T-cell (primary cell): ENCODE results near the gene APOH. TPM values are rescaled to one million over a fixed set of nuclear protein-coding genes. Genes with fewer than 3 reads are reported as not detected.

Source experiments
- ATAC-seq, 4 experiments: fragments of 200-7000 bp in 3 of 4; fragments of 150-1000 bp in 1 of 4; cut with Tn5 transposase; replicated peaks in 1 of 4; 1 replicate in 3 of 4; 2 replicates in 1 of 4; pipeline ENCODE4 v1.10.0; 2021; ENCODE audit warnings: moderate library complexity in 3 of 4, mild to moderate bottlenecking in 2 of 4, moderate number of reproducible peaks in 1 of 4
- CTCF ChIA-PET, 2 donors: fragments of 300-600 bp; sonication (Branson Sonifier 250); formaldehyde crosslinking; loops; one replicate each; lab custom pipeline; 2022; ENCODE audit warnings: antibody characterized with exemption in 2 of 2; lab: Charles Lee
- POLR2A ChIA-PET, 2 donors: fragments of 300-600 bp; sonication (Branson Sonifier 250); formaldehyde crosslinking; loops; one replicate each; lab custom pipeline; 2022; ENCODE audit warnings: antibody characterized with exemption in 2 of 2; lab: Charles Lee
- DNase-seq, 35 experiments: peaks; one replicate each; pipeline versions ENCODE4 v3.0.0 to v3.0.0-alpha.2; 2013 to 2023
- H3K27ac ChIP-seq: one replicate; pipeline ENCODE4 v1.5.1; 2013; ENCODE audit warnings: low read length
- H3K27me3 ChIP-seq, 2 experiments: replicated peaks in 1 of 2; 1 replicate in 1 of 2; 2 replicates in 1 of 2; pipeline versions ENCODE4 v1.6.1 to v1.7.0; 2013; ENCODE audit warnings: low read length in 1 of 2, mixed read lengths in 1 of 2; ENCODE audit not compliant: control insufficient read depth in 2 of 2, insufficient read depth in 2 of 2; ENCODE audit errors: extremely low read depth in 1 of 2
- H3K36me3 ChIP-seq, 2 donors: 1 replicate in 1 of 2; 2 replicates in 1 of 2; pipeline versions ENCODE4 v1.6.1 to v1.7.0; 2013; ENCODE audit warnings: low read length in 1 of 2; ENCODE audit not compliant: control insufficient read depth in 2 of 2, insufficient read depth in 1 of 2; ENCODE audit errors: extremely low read depth in 1 of 2
- H3K4me1 ChIP-seq, 2 experiments: 1 replicate in 1 of 2; 2 replicates in 1 of 2; pipeline versions ENCODE4 v1.6.1 to v1.7.0; 2013; ENCODE audit warnings: low read length in 2 of 2, mixed read lengths in 1 of 2; ENCODE audit not compliant: insufficient read depth in 2 of 2, control insufficient read depth in 1 of 2; ENCODE audit errors: extremely low read depth in 1 of 2
- H3K4me3 ChIP-seq, 2 donors: 1 replicate in 1 of 2; 2 replicates in 1 of 2; pipeline versions ENCODE4 v1.5.1 to v1.7.0; 2013; ENCODE audit warnings: mild to moderate bottlenecking in 2 of 2, low read length in 1 of 2, moderate library complexity in 1 of 2; ENCODE audit not compliant: control insufficient read depth in 1 of 2; ENCODE audit errors: extremely low read depth in 1 of 2
- H3K9me3 ChIP-seq: 2 replicates; pipeline ENCODE4 v1.7.0; 2013
- H3K27ac Mint-ChIP-seq, 2 donors: one replicate each; pipeline ENCODE4 v1.8.0; 2020 to 2021; ENCODE audit warnings: mild to moderate bottlenecking in 2 of 2, mixed read lengths in 2 of 2
- H3K27me3 Mint-ChIP-seq, 2 donors: one replicate each; pipeline ENCODE4 v1.8.0; 2021 to 2022; ENCODE audit warnings: mixed read lengths in 2 of 2
- H3K36me3 Mint-ChIP-seq: one replicate; pipeline ENCODE4 v1.8.0; 2021; ENCODE audit warnings: mixed read lengths
- H3K4me1 Mint-ChIP-seq, 3 donors: one replicate each; pipeline ENCODE4 v1.8.0; 2020 to 2022; ENCODE audit warnings: mixed read lengths in 3 of 3, mild to moderate bottlenecking in 1 of 3
- H3K4me3 Mint-ChIP-seq, 3 donors: one replicate each; pipeline ENCODE4 v1.8.0; 2020 to 2022; ENCODE audit warnings: mild to moderate bottlenecking in 3 of 3, mixed read lengths in 3 of 3, moderate library complexity in 3 of 3
- H3K9me3 Mint-ChIP-seq, 3 donors: one replicate each; pipeline ENCODE4 v1.8.0; 2020 to 2022; ENCODE audit warnings: mixed read lengths in 3 of 3
- WGBS: methylation state at CpG from one replicate; pipeline ENCODE4 v1.1.5; 2013; ENCODE audit warnings: missing lambda C conversion rate; ENCODE audit not compliant: insufficient coverage; 5-methylcytosine and 5-hydroxymethylcytosine counted together
- total RNA-seq, 35 experiments: library from RNA in 6 of 35; stranded (reverse) in 6 of 35; fragments of 120-200 nt in 1 of 35; gene quantifications; one replicate each; pipeline versions ENCODE4 v1.2.1 to v1.2.4 and lab custom pipeline; 2013 to 2026

Gene APOH
- total RNA-seq, 5 donors from 2014 or later (not counting 1 experiment from before 2014, with no cell fraction given): 1.3 to 2.5 (median 2.0) TPM; not detected in 2

DNA sequence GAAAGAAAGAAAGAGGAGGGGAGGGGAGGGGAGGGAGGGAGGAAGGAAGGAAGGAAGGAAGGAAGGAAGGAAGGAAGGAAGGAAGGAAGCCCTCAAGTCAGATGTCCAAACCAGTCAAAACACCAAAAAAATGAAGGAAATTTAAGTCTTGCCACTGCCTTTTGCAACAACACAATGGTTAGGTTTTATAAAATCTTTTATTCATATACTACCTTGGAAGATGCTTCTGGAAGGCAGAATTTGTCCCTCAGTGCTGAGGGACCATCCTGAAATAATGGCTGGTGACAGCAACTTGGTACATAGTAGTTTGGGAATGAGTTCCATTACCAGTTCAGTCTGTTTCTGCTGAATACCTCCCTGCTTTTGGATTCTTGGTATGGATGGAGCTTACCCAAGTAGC is 7.9 kb downstream of the APOH start:
- Histone ChIP-seq H3K36me3 (no peaks in the 10 kb centered on the region), H3K27ac (no peak overlapping the region), H3K9me3 (no peaks in the 10 kb centered on the region), H3K4me1 (no peaks in the 10 kb centered on the region), H3K4me3 (no peak overlapping the region), H3K27me3 (peaks cover 0 to 6% of the 10 kb centered on the region in 2 experiments)
- Mint-ChIP-seq H3K4me1 (peaks cover 0 to 5% (median 1%) of the 10 kb centered on the region in 3 donors), H3K36me3 (no peaks in the 10 kb centered on the region), H3K4me3 (no peak overlapping the region), H3K27ac (no peak overlapping the region), H3K27me3 (peaks cover 4 to 8% of the 10 kb centered on the region in 2 donors), H3K9me3 (no peaks in the 10 kb centered on the region)
- DNase-seq (no peak), ATAC-seq (no peak)
- ChIA-PET POLR2A (interaction anchor here in 1 of 2 donors (0.5 kb wide), 1 partner anchor 837 kb away, joined by 8 read pairs; no protein-coding TSS in a partner anchor), CTCF (interaction anchor here in 1 of 2 donors (0.6 kb wide), 1 partner anchor 24 kb away, joined by 4 read pairs; no protein-coding TSS in a partner anchor)

DNA sequence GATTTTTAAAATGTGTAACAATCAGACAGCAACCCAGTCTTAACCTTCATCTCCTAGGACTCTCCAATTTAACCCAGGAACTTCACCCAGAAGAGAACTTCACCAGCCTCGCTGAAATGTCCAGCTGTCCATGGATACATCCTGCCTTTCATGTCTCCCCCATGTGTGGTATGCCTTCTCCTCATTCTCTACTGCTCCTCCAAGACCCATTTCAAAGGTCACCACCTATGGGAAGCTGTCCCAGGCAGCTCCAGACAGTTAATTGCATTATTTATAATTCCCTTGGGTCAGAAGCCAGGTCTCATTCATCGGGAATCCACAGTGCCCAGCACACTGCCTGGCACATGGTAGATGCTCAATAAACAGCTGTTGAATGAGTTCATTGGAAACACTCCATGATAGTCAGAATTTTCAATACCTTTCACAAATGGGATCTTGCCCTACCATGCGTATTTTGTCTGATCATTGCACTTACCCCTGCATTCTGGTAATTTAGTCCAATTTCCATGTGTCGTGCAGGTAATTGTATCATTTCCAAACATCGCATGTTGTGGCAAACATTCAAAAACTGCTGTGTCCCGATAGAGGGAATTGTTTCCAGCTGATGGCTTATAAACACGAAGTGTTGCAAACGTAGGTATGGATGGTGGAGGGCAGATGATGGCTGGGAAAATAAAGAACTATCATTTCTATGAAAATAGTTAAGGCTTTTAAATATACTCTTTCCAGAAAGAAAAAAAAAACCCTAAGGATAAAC is 9.0 kb downstream of the APOH start:
- ChIA-PET CTCF (no interaction called here), POLR2A (no interaction called here)
- Mint-ChIP-seq H3K36me3 (no peaks in the 10 kb centered on the region), H3K27ac (no peak overlapping the region), H3K4me3 (no peak overlapping the region), H3K9me3 (no peaks in the 10 kb centered on the region), H3K27me3 (peaks cover 4 to 7% of the 10 kb centered on the region in 2 donors), H3K4me1 (peaks cover 0 to 5% (median 1%) of the 10 kb centered on the region in 3 donors)
- Histone ChIP-seq H3K4me1 (no peaks in the 10 kb centered on the region), H3K27ac (no peak overlapping the region), H3K27me3 (peaks cover 0 to 6% of the 10 kb centered on the region in 2 experiments), H3K36me3 (no peaks in the 10 kb centered on the region), H3K9me3 (no peaks in the 10 kb centered on the region), H3K4me3 (no peak overlapping the region)
- DNase-seq (no peak), ATAC-seq (no peak)
- 100% methylated on average over 5 of the region's 8 CpGs for WGBS

DNA sequence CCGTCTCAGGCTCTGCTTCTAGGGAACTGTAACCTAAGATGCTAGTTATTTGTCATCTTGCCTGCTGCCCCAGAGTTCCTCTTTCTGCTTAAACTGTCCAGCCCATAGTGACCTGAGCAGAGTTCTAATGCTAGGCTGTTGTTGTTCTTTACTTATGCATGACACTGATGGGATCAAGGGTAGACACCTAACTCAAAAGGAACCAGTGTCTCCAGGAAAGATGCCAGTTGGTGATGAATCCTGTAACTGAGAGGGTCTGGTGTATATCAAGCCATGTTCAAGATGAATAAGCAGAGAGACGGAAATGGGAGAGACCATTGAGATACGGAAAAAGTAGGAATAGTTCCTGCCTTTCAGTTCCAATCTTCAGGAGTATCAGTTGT is 13.7 kb downstream of the APOH start:
- H3K4me1 ChIP-seq: no peaks in the 10 kb centered on the region
- no peak overlapping the region for H3K4me3 ChIP-seq
- Mint-ChIP-seq H3K27me3 (peaks cover 4 to 6% of the 10 kb centered on the region in 2 donors), H3K4me3 (no peak overlapping the region), H3K9me3 (no peaks in the 10 kb centered on the region), H3K4me1 (no peaks in the 10 kb centered on the region), H3K27ac (no peak overlapping the region), H3K36me3 (no peaks in the 10 kb centered on the region)
- ChIA-PET POLR2A (interaction anchor here in 1 of 2 donors (0.7 kb wide), 1 partner anchor 13 kb away, joined by 5 read pairs; no protein-coding TSS in a partner anchor), CTCF (interaction anchor here (0.5 to 0.7 kb wide), 3 partner anchors 319 to 588 kb away, joined by 3 to 4 read pairs (median 3); no protein-coding TSS in a partner anchor)
- H3K9me3 ChIP-seq: no peaks in the 10 kb centered on the region
- ATAC-seq (no peak), DNase-seq (no peak)
- no peak overlapping the region for H3K27ac ChIP-seq
- peaks cover 0 to 4% of the 10 kb centered on the region in 2 experiments for H3K27me3 ChIP-seq
- no peaks in the 10 kb centered on the region for H3K36me3 ChIP-seq
- WGBS: 100% methylated on average over 1 of the region's 3 CpGs

DNA sequence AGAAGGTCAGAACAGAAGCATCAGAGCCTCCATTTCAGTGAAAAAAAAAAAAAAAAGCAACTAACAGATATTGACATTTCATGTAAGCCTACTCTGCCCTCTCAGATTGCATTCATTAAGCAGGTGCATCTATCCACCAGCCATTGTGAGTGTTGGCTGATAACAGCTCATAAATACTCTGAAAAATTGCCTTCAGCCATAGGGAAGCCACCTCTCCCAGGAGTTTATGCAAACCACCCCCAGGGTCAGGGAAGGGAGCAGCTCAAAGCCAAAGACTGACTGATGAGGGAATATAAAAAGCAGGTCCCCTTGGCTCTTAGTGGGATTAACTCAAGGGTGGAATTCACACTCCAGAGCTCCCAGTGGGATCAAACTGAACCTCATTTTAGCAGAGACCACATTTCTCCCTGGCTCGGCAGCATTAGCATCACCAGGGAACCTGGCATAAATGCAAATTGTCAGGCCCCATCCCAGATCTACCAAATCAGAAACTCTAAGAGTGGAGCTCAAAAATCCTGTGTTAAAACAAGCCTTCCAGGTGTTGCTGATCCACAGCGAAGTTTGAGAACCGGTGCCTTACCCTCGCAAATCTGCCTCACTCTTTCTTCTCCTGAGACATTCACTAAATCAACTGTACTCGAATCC is 14.2 kb downstream of the APOH start:
- ChIA-PET CTCF (interaction anchor here in 1 of 2 donors (0.5 kb wide), 1 partner anchor 319 kb away, joined by 3 read pairs; no protein-coding TSS in a partner anchor), POLR2A (no interaction called here)
- Mint-ChIP-seq H3K9me3 (no peaks in the 10 kb centered on the region), H3K4me1 (no peaks in the 10 kb centered on the region), H3K27me3 (peaks cover 4 to 6% of the 10 kb centered on the region in 2 donors), H3K27ac (no peak overlapping the region), H3K4me3 (no peak overlapping the region), H3K36me3 (no peaks in the 10 kb centered on the region)
- ATAC-seq (no peak), DNase-seq (no peak)
- Histone ChIP-seq H3K4me3 (no peak overlapping the region), H3K4me1 (no peaks in the 10 kb centered on the region), H3K27me3 (peaks cover 0 to 4% of the 10 kb centered on the region in 2 experiments), H3K9me3 (no peaks in the 10 kb centered on the region), H3K36me3 (no peaks in the 10 kb centered on the region), H3K27ac (no peak overlapping the region)
- WGBS: 89% methylated on average over 5 of the region's 5 CpGs

DNA sequence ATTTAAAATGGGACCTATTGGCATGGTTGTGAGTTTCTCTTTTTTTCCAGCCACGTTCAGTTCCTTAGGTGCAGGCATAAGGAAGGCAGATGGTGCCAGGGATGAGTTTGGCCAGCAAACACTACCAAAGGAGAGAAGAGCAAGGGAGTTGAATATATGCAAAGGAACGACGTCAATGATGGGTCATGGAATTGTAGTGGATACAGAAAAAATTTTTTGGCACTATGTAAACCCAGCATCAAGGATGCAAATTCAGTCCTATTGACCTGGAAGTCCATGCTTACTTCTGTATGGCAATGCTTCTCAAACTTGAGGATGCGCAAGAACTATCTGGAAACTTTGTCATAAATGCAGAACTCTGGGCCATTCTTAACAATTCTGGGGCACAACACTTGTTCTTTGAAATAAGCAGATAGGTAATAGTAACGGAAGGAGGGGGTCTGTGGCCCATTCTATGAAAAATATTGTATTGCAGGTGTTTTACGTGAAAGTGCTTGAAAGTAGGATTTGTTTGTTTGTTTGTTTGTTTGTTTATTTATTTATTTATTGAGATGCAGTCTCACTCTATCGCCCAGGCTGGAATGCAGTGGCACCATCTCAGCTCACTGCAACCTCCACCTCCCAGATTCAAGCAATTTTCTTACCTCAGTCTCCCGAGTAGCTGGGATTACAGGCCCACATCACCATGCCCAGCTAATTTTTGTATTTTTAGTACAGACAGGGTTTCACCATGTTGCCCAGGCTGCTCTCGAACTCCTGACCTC is 18.0 kb downstream of the APOH start:
- WGBS: 73% methylated on average over 3 of the region's 9 CpGs
- POLR2A ChIA-PET: interaction anchor here in 1 of 2 donors (0.6 kb wide), 1 partner anchor 308 kb away, joined by 3 read pairs; no protein-coding TSS in a partner anchor
- DNase-seq (no peak), ATAC-seq (no peak)
- Mint-ChIP-seq H3K9me3 (peaks cover 0 to 5% (median 4%) of the 10 kb centered on the region in 3 donors), H3K36me3 (no peaks in the 10 kb centered on the region), H3K27me3 (peaks cover 4 to 6% of the 10 kb centered on the region in 2 donors), H3K4me3 (no peak overlapping the region), H3K27ac (no peak overlapping the region), H3K4me1 (peaks cover 0 to 2% (median 2%) of the 10 kb centered on the region in 3 donors)
- no peaks in the 10 kb centered on the region for H3K4me1 ChIP-seq
- H3K27me3 ChIP-seq: no peaks in the 10 kb centered on the region
- H3K27ac ChIP-seq: no peak overlapping the region
- H3K4me3 ChIP-seq: no peak overlapping the region
- H3K36me3 ChIP-seq: no peaks in the 10 kb centered on the region
- H3K9me3 ChIP-seq: no peaks in the 10 kb centered on the region
- CTCF ChIA-PET: interaction anchor here in 1 of 2 donors (0.5 kb wide), 1 partner anchor 771 kb away, joined by 3 read pairs; no protein-coding TSS in a partner anchor

DNA sequence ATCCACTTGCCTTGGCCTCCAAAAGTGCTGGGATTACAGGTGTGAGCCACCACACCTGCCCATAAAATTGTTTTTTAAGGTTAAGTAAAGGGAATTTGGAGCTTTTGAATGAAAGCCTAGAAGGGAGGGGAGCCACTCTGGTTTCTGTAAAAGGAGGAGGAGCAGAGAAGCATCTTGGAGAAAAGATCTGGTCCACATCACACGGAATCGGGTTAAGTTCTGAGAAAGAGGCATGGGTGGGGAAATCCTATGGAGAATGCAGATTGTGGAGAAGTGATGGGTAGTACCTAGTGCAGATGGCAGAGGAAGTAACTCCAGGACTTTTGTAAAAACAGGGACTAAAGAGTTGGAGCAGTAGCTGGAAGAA is 19.0 kb downstream of the APOH start:
- ATAC-seq (no peak), DNase-seq (no peak)
- ChIA-PET POLR2A (no interaction called here), CTCF (no interaction called here)
- no peaks in the 10 kb centered on the region for H3K4me1 ChIP-seq
- Mint-ChIP-seq H3K4me3 (no peak overlapping the region), H3K4me1 (peaks cover 0 to 2% (median 2%) of the 10 kb centered on the region in 3 donors), H3K9me3 (peaks cover 0 to 5% (median 4%) of the 10 kb centered on the region in 3 donors), H3K36me3 (no peaks in the 10 kb centered on the region), H3K27ac (no peak overlapping the region), H3K27me3 (peaks cover 0 to 6% of the 10 kb centered on the region in 2 donors)
- no peak overlapping the region for H3K27ac ChIP-seq
- no peak overlapping the region for H3K4me3 ChIP-seq
- no peaks in the 10 kb centered on the region for H3K27me3 ChIP-seq
- 100% methylated on average over 1 of the region's 2 CpGs for WGBS
- no peaks in the 10 kb centered on the region for H3K9me3 ChIP-seq
- H3K36me3 ChIP-seq: no peaks in the 10 kb centered on the region
